Activated naive CD8-positive, alpha-beta T cell treated with anti-CD3 and anti-CD28 coated beads for 36 hours (primary cell): ENCODE results near the gene LRSAM1. TPM values are rescaled to one million over a fixed set of nuclear protein-coding genes. Genes with fewer than 3 reads are reported as not detected.

Source experiments
- DNase-seq: peaks from one replicate; pipeline ENCODE4 v3.0.0; 2021
- H3K27ac Mint-ChIP-seq: one replicate; pipeline ENCODE4 v1.8.0; 2022; ENCODE audit warnings: mild to moderate bottlenecking, moderate library complexity, mixed read lengths
- H3K27me3 Mint-ChIP-seq: one replicate; pipeline ENCODE4 v1.8.0; 2022; ENCODE audit warnings: mild to moderate bottlenecking, mixed read lengths
- H3K36me3 Mint-ChIP-seq: one replicate; pipeline ENCODE4 v1.8.0; 2021; ENCODE audit warnings: mild to moderate bottlenecking, mixed read lengths
- H3K4me1 Mint-ChIP-seq: one replicate; pipeline ENCODE4 v1.8.0; 2021; ENCODE audit warnings: mixed read lengths
- H3K4me3 Mint-ChIP-seq: one replicate; pipeline ENCODE4 v1.8.0; 2022; ENCODE audit warnings: mild to moderate bottlenecking, moderate library complexity, mixed read lengths
- H3K9me3 Mint-ChIP-seq: one replicate; pipeline ENCODE4 v1.8.0; 2022; ENCODE audit warnings: mixed read lengths
- total RNA-seq, 2 experiments: library from RNA; stranded (reverse); gene quantifications; one replicate each; pipeline ENCODE4 v1.2.3, GENCODE V29; 2021

Gene LRSAM1
- total RNA-seq, 2 experiments from 2014 or later = 17.7 to 20.7 TPM

- H3K4me1 Mint-ChIP-seq = peaks cover 35% of the 10 kb centered on the region
Measured at GRCh38 chr9:127445851-127446712, 5.2 kb upstream of the LRSAM1 start.

GRCh38 chr9:127446713-127447415 lies 4.4 kb upstream of the LRSAM1 start:
- Mint-ChIP-seq H3K27ac (peak overlapping the region; percentile 96), H3K27me3 (peaks cover 18% of the 10 kb centered on the region), H3K9me3 (peaks cover 21% of the 10 kb centered on the region), H3K4me1 (peaks cover 36% of the 10 kb centered on the region), H3K36me3 (peaks cover 93% of the 10 kb centered on the region), H3K4me3 (peak overlapping the region; percentile 96)
- DNase-seq = no peak

More at GRCh38 chr9:127445851-127446712, 5.2 kb upstream of the LRSAM1 start:
- no peak for DNase-seq
- H3K27me3 Mint-ChIP-seq = peaks cover 15% of the 10 kb centered on the region
- peak overlapping the region; percentile 47 for H3K4me3 Mint-ChIP-seq
- H3K36me3 Mint-ChIP-seq = peaks cover 93% of the 10 kb centered on the region
- peaks cover 21% of the 10 kb centered on the region for H3K9me3 Mint-ChIP-seq
- peak overlapping the region; percentile 96 for H3K27ac Mint-ChIP-seq

- Mint-ChIP-seq H3K4me3 (peak overlapping the region; percentile 96), H3K4me1 (peaks cover 39% of the 10 kb centered on the region), H3K36me3 (peaks cover 86% of the 10 kb centered on the region), H3K27ac (peak overlapping the region; percentile 96), H3K9me3 (peaks cover 21% of the 10 kb centered on the region), H3K27me3 (peaks cover 18% of the 10 kb centered on the region)
- DNase-seq = no peak
Measured at GRCh38 chr9:127447416-127448111, 3.7 kb upstream of the LRSAM1 start.

- H3K4me3 Mint-ChIP-seq = peak overlapping the region; percentile 96
- H3K4me1 Mint-ChIP-seq = peaks cover 41% of the 10 kb centered on the region
- DNase-seq = no peak
- peaks cover 18% of the 10 kb centered on the region for H3K27me3 Mint-ChIP-seq
- peaks cover 21% of the 10 kb centered on the region for H3K9me3 Mint-ChIP-seq
- H3K36me3 Mint-ChIP-seq = peaks cover 81% of the 10 kb centered on the region
- H3K27ac Mint-ChIP-seq = peak overlapping the region; percentile 96
Measured at GRCh38 chr9:127448112-127448805, 3.1 kb upstream of the LRSAM1 start.

GRCh38 chr9:127449332-127449966 lies 1.9 kb upstream of the LRSAM1 start:
- Mint-ChIP-seq H3K9me3 (peaks cover 15% of the 10 kb centered on the region), H3K4me3 (peak overlapping the region; percentile 96), H3K27me3 (peaks cover 18% of the 10 kb centered on the region), H3K27ac (peak overlapping the region; percentile 96), H3K4me1 (peaks cover 41% of the 10 kb centered on the region), H3K36me3 (peaks cover 71% of the 10 kb centered on the region)
- DNase-seq = no peak

GRCh38 chr9:127450243-127450760 lies 1.0 kb upstream of the LRSAM1 start:
- H3K27ac Mint-ChIP-seq = peak overlapping the region; percentile 96
- DNase-seq = no peak
- H3K4me3 Mint-ChIP-seq = peak overlapping the region; percentile 96
- H3K36me3 Mint-ChIP-seq = peaks cover 65% of the 10 kb centered on the region
- peaks cover 8% of the 10 kb centered on the region for H3K9me3 Mint-ChIP-seq
- H3K4me1 Mint-ChIP-seq = peaks cover 39% of the 10 kb centered on the region
- H3K27me3 Mint-ChIP-seq = peaks cover 18% of the 10 kb centered on the region

GRCh38 chr9:127451608-127451857 lies 223 bp downstream of the LRSAM1 start:
- DNase-seq = no peak
- Mint-ChIP-seq H3K4me1 (peaks cover 35% of the 10 kb centered on the region), H3K27ac (peak overlapping the region; percentile 96), H3K9me3 (peaks cover 4% of the 10 kb centered on the region), H3K4me3 (peak overlapping the region; percentile 96), H3K36me3 (peaks cover 55% of the 10 kb centered on the region), H3K27me3 (peaks cover 15% of the 10 kb centered on the region)

- Mint-ChIP-seq H3K4me3 (peak overlapping the region; percentile 96), H3K9me3 (peaks cover 4% of the 10 kb centered on the region), H3K27ac (peak overlapping the region; percentile 96), H3K27me3 (peaks cover 13% of the 10 kb centered on the region), H3K36me3 (peaks cover 51% of the 10 kb centered on the region), H3K4me1 (peaks cover 32% of the 10 kb centered on the region)
- DNase-seq = peak; percentile 68
Measured at GRCh38 chr9:127451858-127452656, 747 bp downstream of the LRSAM1 start.

- Mint-ChIP-seq H3K4me3 (peak overlapping the region; percentile 96), H3K27ac (no peak overlapping the region), H3K9me3 (peaks cover 3% of the 10 kb centered on the region), H3K27me3 (peaks cover 13% of the 10 kb centered on the region), H3K36me3 (peaks cover 48% of the 10 kb centered on the region), H3K4me1 (peaks cover 27% of the 10 kb centered on the region)
- DNase-seq = no peak
Measured at GRCh38 chr9:127452691-127453090, 1.4 kb downstream of the LRSAM1 start.

- no peak overlapping the region for H3K27ac Mint-ChIP-seq
Measured at GRCh38 chr9:127455324-127455992, 4.1 kb downstream of the LRSAM1 start.

GRCh38 chr9:127457191-127457878 lies 6.0 kb downstream of the LRSAM1 start:
- Mint-ChIP-seq H3K27me3 (no peaks in the 10 kb centered on the region), H3K9me3 (no peaks in the 10 kb centered on the region), H3K4me1 (peaks cover 4% of the 10 kb centered on the region), H3K27ac (no peak overlapping the region), H3K4me3 (no peak overlapping the region), H3K36me3 (peaks cover 23% of the 10 kb centered on the region)
- DNase-seq = no peak

More at GRCh38 chr9:127455324-127455992, 4.1 kb downstream of the LRSAM1 start:
- H3K27me3 Mint-ChIP-seq = peaks cover 7% of the 10 kb centered on the region
- H3K4me1 Mint-ChIP-seq = peaks cover 6% of the 10 kb centered on the region
- no peak overlapping the region for H3K4me3 Mint-ChIP-seq
- peaks cover 26% of the 10 kb centered on the region for H3K36me3 Mint-ChIP-seq
- no peaks in the 10 kb centered on the region for H3K9me3 Mint-ChIP-seq
- DNase-seq = peak; percentile 22

GRCh38 chr9:127458921-127459320 lies 7.6 kb downstream of the LRSAM1 start:
- DNase-seq = no peak
- no peaks in the 10 kb centered on the region for H3K27me3 Mint-ChIP-seq
- no peaks in the 10 kb centered on the region for H3K4me1 Mint-ChIP-seq
- H3K9me3 Mint-ChIP-seq = no peaks in the 10 kb centered on the region
- no peak overlapping the region for H3K27ac Mint-ChIP-seq
- peaks cover 23% of the 10 kb centered on the region for H3K36me3 Mint-ChIP-seq
- H3K4me3 Mint-ChIP-seq = no peak overlapping the region
